ENCODE results near the gene IRGM.
"Not testable (repeated sequence)": the region's sequence is repeated elsewhere in the genome, so short reads cannot be mapped to it uniquely, and the experiment has no call there.

DNA sequence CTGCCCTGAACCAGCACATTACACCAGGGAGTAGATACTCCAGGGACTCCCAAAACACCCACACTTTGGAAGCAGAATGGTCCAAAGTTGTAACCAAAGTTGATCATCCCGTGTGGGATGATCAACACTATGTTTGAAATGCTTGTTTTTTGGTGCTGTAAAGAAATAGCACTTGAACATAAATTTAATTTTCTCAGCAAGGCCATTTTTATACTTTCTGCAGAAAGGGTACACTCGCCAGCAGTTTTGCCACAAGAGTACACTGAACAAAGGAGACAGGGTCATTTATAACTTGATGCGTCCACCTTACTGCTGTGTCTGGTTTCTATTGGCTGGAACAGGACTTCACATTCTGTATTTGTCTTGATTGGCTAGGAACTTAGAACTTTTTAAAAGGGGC, 14.5 kb upstream of the IRGM start:
- TF ChIP-seq POLR2A (IDR thresholded peaks at IDR 0.05; ENCODE audit: control extremely low read depth in 1 of 2, low read depth in 2 of 2, low read length in 2 of 2); CBX8 (IDR thresholded peaks at IDR 0.05; ENCODE audit: borderline replicate concordance, low read depth, low read length); POLR2AphosphoS5 (IDR thresholded peaks at IDR 0.05; ENCODE audit: low read depth, low read length); TEAD4 (IDR thresholded peaks at IDR 0.05; ENCODE audit: low read depth, low read length); RAD21 (IDR thresholded peaks at IDR 0.05 in 1 of 2, conservative IDR thresholded peaks at IDR 0.05 in 1 of 2; ENCODE audit: low read depth in 2 of 2, low read length in 2 of 2); BRCA1 (IDR thresholded peaks at IDR 0.05; ENCODE audit: low read depth, low read length); HDAC2 (IDR thresholded peaks at IDR 0.05; ENCODE audit: borderline replicate concordance in 1 of 2, low read depth in 2 of 2, low read length in 2 of 2); JUN (IDR thresholded peaks at IDR 0.05; ENCODE audit: low read depth, low read length): not testable (repeated sequence)
- TF ChIP-seq, protein P1, sequence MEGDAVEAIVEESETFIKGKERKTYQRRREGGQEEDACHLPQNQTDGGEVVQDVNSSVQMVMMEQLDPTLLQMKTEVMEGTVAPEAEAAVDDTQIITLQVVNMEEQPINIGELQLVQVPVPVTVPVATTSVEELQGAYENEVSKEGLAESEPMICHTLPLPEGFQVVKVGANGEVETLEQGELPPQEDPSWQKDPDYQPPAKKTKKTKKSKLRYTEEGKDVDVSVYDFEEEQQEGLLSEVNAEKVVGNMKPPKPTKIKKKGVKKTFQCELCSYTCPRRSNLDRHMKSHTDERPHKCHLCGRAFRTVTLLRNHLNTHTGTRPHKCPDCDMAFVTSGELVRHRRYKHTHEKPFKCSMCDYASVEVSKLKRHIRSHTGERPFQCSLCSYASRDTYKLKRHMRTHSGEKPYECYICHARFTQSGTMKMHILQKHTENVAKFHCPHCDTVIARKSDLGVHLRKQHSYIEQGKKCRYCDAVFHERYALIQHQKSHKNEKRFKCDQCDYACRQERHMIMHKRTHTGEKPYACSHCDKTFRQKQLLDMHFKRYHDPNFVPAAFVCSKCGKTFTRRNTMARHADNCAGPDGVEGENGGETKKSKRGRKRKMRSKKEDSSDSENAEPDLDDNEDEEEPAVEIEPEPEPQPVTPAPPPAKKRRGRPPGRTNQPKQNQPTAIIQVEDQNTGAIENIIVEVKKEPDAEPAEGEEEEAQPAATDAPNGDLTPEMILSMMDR (IDR thresholded peaks at IDR 0.05; ENCODE audit: control extremely low read depth in 1 of 3, insufficient read depth in 1 of 3, low read depth in 1 of 3, low read length in 3 of 3) = not testable (repeated sequence)

Measured in H1 (cell line).